NCI-H1436 (cell line): Measurements from ENCODE around the gene CHM.

Source experiments
- DNase-seq: peaks from one replicate; lab custom pipeline; 2025; lab: John Stamatoyannopoulos, UW

The CHM gene

DNA sequence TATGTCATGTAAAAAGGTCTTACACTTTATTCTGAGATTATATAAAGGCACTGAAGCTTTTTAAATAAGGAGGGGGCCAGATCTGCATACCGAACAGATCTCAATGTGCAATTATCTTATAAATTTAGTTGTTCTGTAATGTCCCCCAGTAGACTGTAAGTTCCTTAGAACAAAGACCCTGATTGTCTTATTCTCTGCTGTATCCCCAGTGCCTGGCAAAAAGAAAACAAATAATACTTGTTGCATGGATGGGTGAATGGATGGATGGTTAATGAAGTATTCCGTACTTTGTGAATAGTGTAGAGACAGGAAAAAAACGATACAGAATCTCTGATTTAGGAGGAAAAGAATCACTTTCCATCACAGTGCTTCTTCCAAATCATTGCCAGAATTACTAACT is 141.5 kb downstream of the CHM start:
- no peak for DNase-seq

DNA sequence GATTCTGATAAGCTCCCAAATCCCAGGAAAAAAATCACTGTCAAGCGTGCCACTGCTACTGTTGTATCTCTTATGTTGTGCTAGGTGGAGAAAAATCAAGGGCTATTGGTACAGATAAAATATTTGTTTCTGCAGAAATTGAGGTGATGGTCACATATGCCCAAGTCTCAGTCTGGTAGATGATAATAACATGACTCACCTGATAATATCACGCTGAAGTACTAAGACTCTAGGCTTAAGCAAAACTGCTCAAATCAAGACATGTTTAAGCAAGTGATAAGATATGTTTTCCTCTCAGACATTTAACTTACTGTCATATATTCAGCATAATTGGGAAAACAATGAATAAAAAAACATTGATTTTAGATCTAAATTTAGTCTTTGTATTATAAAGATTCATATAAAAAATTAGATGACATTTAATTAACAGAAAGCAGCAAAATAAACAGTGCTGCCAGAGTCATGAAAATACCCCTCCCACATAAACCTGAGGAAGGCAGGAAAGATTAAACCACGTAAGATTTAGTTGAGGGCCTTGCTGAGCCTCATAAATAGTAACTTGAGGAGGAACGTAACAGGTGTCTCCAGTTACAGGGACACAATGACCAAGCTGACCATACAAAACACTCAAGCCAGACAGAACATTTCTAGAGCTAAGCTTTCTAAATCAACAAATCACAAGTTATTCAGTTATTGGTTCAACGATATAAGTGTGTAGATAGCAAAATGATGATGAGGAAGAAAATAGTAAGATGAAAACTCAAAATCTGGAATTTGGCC is 143.5 kb downstream of the CHM start:
- no peak for DNase-seq

DNA sequence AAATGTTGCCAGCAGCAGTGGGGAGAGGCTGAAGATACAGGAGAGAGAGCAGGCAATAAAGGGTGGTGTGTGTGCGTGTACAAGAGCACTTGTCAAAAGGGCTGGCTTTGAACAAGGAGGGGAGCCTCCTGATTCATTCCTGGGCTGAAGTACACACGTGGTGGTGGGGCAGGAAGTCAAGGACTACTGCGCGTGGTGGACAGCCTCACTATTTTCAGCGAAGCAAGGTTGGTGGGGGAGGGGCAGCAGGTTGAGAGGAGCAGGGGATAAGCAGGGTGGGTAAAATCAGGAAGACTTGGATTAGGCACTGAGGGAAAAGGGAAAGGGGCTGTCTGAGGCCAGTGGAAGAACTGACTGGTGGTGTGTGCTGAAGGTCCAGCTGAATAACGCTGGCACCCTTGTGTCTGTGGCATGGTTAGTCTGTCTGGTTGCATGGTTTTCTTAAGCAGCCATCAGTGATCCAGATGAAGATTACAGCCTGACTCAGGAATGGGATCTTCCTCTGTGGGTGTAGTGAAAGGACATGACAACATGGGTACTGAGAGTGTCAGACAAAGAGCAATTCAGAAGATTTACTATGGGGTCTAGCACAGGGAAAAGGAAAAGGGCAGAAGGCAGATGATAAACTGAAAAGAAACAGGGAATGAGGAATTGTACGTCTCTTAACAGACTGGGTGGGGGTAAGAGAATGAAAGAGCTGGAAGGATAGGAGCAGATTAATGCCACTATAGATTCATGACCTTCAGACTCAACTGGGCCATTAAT is 149.8 kb downstream of the CHM start:
- no peak for DNase-seq

DNA sequence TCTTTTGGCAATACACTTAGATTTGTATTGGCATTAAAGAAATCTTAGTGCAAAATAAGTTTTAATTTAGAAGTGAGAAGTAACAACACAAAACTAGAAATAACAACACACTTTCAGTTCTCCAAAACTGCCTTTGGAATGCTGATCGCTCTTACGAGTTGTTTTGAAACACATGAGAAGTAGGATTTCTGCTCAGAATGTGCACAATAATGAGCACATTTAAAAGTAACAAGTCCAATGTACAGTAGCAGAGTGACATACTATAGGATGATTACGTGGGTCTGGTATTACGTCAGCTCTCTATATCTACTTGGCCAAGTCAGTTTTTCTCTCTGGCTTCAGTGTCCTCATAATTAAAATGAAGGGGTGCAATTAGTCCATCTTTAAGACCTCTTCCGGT is 164.8 kb downstream of the CHM start:
- no peak for DNase-seq

DNA sequence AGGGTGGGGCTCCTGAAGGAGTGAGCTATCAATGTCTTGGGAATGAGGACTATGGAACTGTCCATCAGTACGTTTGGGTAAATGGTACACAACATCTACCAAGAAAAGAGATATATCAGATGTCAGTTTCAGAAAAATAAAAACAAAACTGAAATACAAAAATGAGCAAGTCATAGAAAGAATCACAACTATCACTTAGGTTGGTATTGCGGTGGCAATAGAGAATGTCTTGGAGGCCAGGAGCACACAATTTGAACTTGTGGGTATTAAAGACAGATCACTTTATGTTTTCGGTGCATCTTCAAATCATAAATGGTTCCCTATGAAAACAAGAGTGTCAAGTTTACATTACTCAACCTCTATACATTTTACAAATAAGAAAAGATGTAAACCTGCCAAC is 176.8 kb downstream of the CHM start:
- no peak for DNase-seq

DNA sequence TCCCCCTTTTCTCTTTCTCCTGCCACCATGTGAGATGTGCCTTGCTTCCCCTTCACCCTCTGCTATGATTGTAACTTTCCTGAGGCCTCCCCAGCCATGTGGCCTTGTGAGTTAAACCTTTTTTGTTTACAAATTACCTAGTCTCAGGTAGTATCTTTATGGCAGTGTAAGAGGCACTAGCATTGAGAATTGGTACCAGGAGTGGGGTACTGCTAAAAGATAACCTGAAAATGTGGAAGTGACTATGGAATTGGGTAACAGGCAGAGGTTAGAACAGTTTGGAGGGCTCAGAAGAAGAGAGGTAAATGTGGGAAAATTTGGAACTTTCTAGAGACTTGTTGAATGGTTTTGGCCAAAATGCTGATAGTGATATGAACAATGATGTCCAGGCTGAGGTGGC is 182.0 kb downstream of the CHM start:
- DNase-seq = no peak

DNA sequence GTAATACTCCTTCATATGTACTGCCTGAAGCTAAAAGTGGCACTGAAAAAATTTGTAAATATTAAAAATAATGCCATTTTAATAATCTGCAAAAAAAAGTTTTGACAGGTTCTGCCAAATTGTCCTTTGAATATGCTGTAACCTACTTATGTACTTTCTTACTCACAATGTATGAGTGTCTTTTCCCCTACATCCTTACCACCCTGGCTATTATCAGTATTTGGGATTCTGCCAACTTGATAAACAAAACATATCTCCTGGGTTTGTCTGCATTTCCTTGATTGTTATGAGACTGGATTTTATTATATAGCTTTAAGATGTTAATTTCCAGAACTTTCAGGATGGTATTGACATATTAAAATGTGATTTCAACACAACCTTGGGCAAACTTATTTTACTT is 187.9 kb downstream of the CHM start:
- no peak for DNase-seq

DNA sequence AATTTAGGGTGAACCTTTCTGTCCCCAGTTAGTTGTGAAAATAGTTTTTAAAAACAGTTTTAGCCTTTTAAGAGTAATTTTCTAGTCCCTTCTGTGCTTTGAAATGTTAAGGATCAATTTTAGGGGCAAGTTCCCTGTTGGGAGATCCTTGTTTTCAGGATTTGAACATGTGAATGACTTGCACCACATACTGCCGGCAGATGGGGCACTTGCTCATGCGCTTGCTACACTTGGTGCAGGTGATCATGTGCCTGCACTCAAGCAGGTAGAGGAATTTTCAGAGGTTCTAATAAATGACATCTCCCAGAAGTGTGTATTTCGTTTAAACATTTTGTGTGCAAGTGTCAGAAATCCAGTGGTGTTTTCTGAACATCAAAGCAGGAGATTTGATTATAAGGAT is 195.9 kb downstream of the CHM start:
- DNase-seq = no peak

DNA sequence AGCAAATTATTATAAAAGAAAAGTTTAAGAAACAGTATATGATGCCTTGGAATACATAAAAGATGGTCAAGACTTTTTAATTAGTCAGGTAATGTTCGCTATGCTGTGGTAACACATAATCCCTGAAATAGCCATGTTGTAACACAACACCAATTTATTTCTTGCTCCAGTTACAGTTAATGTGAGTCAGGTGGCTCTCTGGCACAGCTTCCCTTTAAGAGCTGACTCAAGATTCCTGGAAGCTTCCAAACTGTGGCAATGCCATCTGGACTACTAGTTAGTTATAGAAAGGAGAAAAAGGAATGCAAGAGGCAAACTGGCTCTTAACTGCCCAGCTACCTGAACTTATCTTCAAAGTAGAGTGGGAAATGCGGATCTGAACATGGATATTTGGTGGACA is 210.5 kb downstream of the CHM start:
- DNase-seq = no peak

DNA sequence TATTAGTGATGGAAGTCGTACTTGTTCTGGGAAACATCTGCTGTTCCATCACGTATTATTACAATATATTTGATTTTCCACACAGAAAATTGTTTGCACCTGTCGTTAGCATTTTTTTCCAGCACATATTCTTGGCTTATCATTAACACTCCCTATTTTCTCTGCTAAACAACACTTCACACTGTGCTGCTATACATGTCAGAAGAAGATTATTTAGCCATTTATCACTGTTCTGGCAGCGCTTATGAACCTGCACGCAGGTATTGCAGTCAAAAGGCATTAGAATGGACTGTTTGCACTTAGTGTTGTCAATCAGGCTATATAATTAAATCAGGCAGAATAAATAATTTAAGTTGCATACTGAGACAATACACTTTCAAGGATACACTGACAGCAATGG is 218.6 kb downstream of the CHM start:
- DNase-seq = peak; percentile 75

DNA sequence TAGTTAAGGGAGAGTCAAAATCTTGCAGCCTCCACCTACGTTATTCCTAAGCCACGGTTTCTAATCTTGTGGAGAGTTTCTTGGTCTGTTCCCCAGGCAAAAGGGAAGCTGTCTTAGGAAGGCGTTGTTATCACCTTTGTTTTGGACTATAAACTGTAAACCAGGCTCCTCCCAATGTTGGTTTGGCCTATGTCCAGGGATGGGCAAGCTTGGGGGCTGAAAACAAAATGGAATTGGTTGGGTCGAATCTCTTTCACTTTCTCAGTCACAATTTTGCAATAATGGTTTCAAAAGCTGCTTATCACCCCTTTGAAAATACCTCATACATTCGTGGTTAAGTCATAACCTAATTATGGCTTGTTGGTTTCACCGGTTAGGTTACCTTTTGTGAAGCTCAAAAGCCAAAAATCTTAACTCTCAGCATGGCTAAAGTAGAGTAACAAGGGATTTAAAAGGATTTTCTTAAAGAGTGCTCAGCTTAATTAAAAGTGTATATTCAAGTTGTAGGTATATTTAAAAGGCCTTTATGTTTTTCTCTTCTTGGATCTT is 232.1 kb downstream of the CHM start:
- no peak for DNase-seq
